Neural progenitor cell (in vitro differentiated cells): ENCODE measurements around the gene ENO1.

Experiments used
- CTCF ChIP-seq: fragments of 200-600 bp; sonication (generic); IDR thresholded peaks from 2 replicates; pipeline ENCODE4 v1.5.1; 2017; ENCODE audit warnings: antibody characterized with exemption, mild to moderate bottlenecking
- EZH2phosphoT487 ChIP-seq: fragments of 200-600 bp; sonication (generic); IDR thresholded peaks from 2 replicates; pipeline ENCODE4 v1.6.1; 2017; ENCODE audit warnings: antibody characterized with exemption

GRCh38 chr1:8878698-8879463 is 395 bp upstream of the ENO1 start:
- TF ChIP-seq CTCF: no peak
- no peak for TF ChIP-seq EZH2phosphoT487
